ENCODE data around the gene GNAZ. TPM values are rescaled to one million over a fixed set of nuclear protein-coding genes. Genes with fewer than 3 reads are reported as not detected.

Gene GNAZ
- total RNA-seq, 1 experiment from 2014 or later: 6.0 TPM

GRCh38 chr22:23088199-23088604 is 17.9 kb downstream of the GNAZ start:
- no peak overlapping the region for H3K27ac Mint-ChIP-seq (ENCODE audit: unreplicated experiment)
- H3K27me3 Mint-ChIP-seq (ENCODE audit: unreplicated experiment): no peaks in the 10 kb centered on the region
- peaks cover 27% of the 10 kb centered on the region for H3K4me1 Mint-ChIP-seq (ENCODE audit: low read depth, unreplicated experiment)
- no peaks in the 10 kb centered on the region for H3K9me3 Mint-ChIP-seq (ENCODE audit: low read depth, unreplicated experiment)
- peak; percentile 83 for DNase-seq
- TF ChIP-seq, protein P1, sequence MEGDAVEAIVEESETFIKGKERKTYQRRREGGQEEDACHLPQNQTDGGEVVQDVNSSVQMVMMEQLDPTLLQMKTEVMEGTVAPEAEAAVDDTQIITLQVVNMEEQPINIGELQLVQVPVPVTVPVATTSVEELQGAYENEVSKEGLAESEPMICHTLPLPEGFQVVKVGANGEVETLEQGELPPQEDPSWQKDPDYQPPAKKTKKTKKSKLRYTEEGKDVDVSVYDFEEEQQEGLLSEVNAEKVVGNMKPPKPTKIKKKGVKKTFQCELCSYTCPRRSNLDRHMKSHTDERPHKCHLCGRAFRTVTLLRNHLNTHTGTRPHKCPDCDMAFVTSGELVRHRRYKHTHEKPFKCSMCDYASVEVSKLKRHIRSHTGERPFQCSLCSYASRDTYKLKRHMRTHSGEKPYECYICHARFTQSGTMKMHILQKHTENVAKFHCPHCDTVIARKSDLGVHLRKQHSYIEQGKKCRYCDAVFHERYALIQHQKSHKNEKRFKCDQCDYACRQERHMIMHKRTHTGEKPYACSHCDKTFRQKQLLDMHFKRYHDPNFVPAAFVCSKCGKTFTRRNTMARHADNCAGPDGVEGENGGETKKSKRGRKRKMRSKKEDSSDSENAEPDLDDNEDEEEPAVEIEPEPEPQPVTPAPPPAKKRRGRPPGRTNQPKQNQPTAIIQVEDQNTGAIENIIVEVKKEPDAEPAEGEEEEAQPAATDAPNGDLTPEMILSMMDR (IDR thresholded peaks at IDR 0.05; ENCODE audit: unreplicated experiment): no peak
- H3K4me3 Mint-ChIP-seq (ENCODE audit: low read depth, unreplicated experiment): no peak overlapping the region
- intact Hi-C loops (cut with micrococcal nuclease; ENCODE audit: unreplicated experiment): no loop called here
- no TSS peak for BruUV-seq (replicated peaks)
- peaks cover 6% of the 10 kb centered on the region for H3K36me3 Mint-ChIP-seq (ENCODE audit: insufficient read depth, unreplicated experiment)
- CTCF ChIA-PET: interaction anchor here (1.0 kb wide), 1 partner anchor 40 kb away, joined by 3 read pairs; no protein-coding TSS in a partner anchor

- DNase-seq: no peak
- Mint-ChIP-seq H3K27me3 (ENCODE audit: unreplicated experiment) (no peaks in the 10 kb centered on the region), H3K36me3 (ENCODE audit: insufficient read depth, unreplicated experiment) (peaks cover 11% of the 10 kb centered on the region), H3K4me1 (ENCODE audit: low read depth, unreplicated experiment) (peaks cover 27% of the 10 kb centered on the region), H3K27ac (ENCODE audit: unreplicated experiment) (no peak overlapping the region), H3K4me3 (ENCODE audit: low read depth, unreplicated experiment) (no peak overlapping the region), H3K9me3 (ENCODE audit: low read depth, unreplicated experiment) (no peaks in the 10 kb centered on the region)
- TF ChIP-seq, protein P1 (IDR thresholded peaks at IDR 0.05; ENCODE audit: unreplicated experiment): no peak
- BruUV-seq (replicated peaks): no TSS peak
- intact Hi-C loops (cut with micrococcal nuclease; ENCODE audit: unreplicated experiment): no loop called here
- CTCF ChIA-PET: no interaction called here
Measured at GRCh38 chr22:23089010-23089409, 18.7 kb downstream of the GNAZ start.

GRCh38 chr22:23089633-23090456 is 19.5 kb downstream of the GNAZ start:
- Mint-ChIP-seq H3K27me3 (ENCODE audit: unreplicated experiment) (no peaks in the 10 kb centered on the region), H3K4me1 (ENCODE audit: low read depth, unreplicated experiment) (peaks cover 27% of the 10 kb centered on the region), H3K36me3 (ENCODE audit: insufficient read depth, unreplicated experiment) (peaks cover 13% of the 10 kb centered on the region), H3K4me3 (ENCODE audit: low read depth, unreplicated experiment) (no peak overlapping the region), H3K9me3 (ENCODE audit: low read depth, unreplicated experiment) (no peaks in the 10 kb centered on the region), H3K27ac (ENCODE audit: unreplicated experiment) (no peak overlapping the region)
- CTCF ChIA-PET: no interaction called here
- no TSS peak for BruUV-seq (replicated peaks)
- TF ChIP-seq, protein P1 (IDR thresholded peaks at IDR 0.05; ENCODE audit: unreplicated experiment): no peak
- intact Hi-C loops (cut with micrococcal nuclease; ENCODE audit: unreplicated experiment): no loop called here
- DNase-seq: no peak

DNA sequence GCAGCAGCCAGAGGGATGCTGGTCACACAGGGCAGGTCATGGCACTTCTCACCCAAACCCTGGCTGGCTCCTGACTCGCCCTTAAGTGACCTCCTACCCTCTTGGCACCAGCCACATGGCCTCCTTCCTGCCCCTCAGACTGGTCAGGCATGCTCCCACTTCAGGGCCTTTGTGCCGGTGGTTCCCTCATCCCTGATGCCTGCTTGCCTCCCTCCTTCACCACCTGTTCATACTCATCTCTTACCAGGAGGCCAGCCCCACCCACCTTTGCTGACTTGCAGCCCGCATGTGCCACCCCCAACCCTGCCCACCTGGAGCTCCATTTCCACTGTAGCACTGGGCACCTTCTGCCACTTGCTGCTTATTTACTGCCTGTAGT is 20.1 kb downstream of the GNAZ start:
- H3K4me3 Mint-ChIP-seq (ENCODE audit: low read depth, unreplicated experiment): no peak overlapping the region
- BruUV-seq (replicated peaks): no TSS peak
- H3K27me3 Mint-ChIP-seq (ENCODE audit: unreplicated experiment): no peaks in the 10 kb centered on the region
- peaks cover 13% of the 10 kb centered on the region for H3K36me3 Mint-ChIP-seq (ENCODE audit: insufficient read depth, unreplicated experiment)
- TF ChIP-seq, protein P1 (IDR thresholded peaks at IDR 0.05; ENCODE audit: unreplicated experiment): no peak
- H3K4me1 Mint-ChIP-seq (ENCODE audit: low read depth, unreplicated experiment): peaks cover 27% of the 10 kb centered on the region
- intact Hi-C loops (cut with micrococcal nuclease; ENCODE audit: unreplicated experiment): no loop called here
- CTCF ChIA-PET: no interaction called here
- H3K9me3 Mint-ChIP-seq (ENCODE audit: low read depth, unreplicated experiment): no peaks in the 10 kb centered on the region
- DNase-seq: no peak
- H3K27ac Mint-ChIP-seq (ENCODE audit: unreplicated experiment): no peak overlapping the region

Data from Calu3 (cell line).